WERI-Rb-1 (cell line): Measurements from ENCODE around the gene GPR17.

ENCODE experiments used
- DNase-seq: peaks from one replicate; pipeline ENCODE4 v3.0.0-alpha.2; 2020
- H3K27ac ChIP-seq: fragments of 250-450 bp; sonication (Bioruptor Pico); 2 replicates; pipeline ENCODE4 v1.5.1; 2020; ENCODE audit warnings: mild to moderate bottlenecking, moderate library complexity
- H3K27me3 ChIP-seq: fragments of 250-450 bp; sonication (Bioruptor Pico); 2 replicates; pipeline ENCODE4 v1.5.1; 2021; ENCODE audit warnings: mild to moderate bottlenecking, low read depth, moderate library complexity; ENCODE audit not compliant: insufficient read depth, severe bottlenecking
- H3K36me3 ChIP-seq: fragments of 250-450 bp; sonication (Bioruptor Pico); 2 replicates; pipeline ENCODE4 v1.5.1; 2020; ENCODE audit warnings: mild to moderate bottlenecking, moderate library complexity
- H3K4me3 ChIP-seq: 2 replicates; pipeline ENCODE4 v1.5.1; 2011; ENCODE audit warnings: low read depth, mild to moderate bottlenecking, control low read depth, low read length
- H3K9me3 ChIP-seq: fragments of 250-450 bp; sonication (Bioruptor Pico); 2 replicates; pipeline ENCODE4 v1.5.1; 2021; ENCODE audit warnings: mild to moderate bottlenecking, moderate library complexity; ENCODE audit not compliant: severe bottlenecking
- TF ChIP-seq, protein P1 (sequence below): IDR thresholded peaks from 2 replicates; pipeline ENCODE4 v1.5.1; 2011; ENCODE audit warnings: low read depth, mild to moderate bottlenecking, control low read depth, inconsistent platforms, low read length

GPR17 gene

GRCh38 chr2:127653421-127654083, 7.6 kb downstream of the GPR17 start:
- Histone ChIP-seq H3K27ac (no peak overlapping the region), H3K27me3 (no peaks in the 10 kb centered on the region), H3K4me3 (no peak overlapping the region), H3K36me3 (no peaks in the 10 kb centered on the region), H3K9me3 (no peaks in the 10 kb centered on the region)
- DNase-seq = no peak
- TF ChIP-seq, protein P1, sequence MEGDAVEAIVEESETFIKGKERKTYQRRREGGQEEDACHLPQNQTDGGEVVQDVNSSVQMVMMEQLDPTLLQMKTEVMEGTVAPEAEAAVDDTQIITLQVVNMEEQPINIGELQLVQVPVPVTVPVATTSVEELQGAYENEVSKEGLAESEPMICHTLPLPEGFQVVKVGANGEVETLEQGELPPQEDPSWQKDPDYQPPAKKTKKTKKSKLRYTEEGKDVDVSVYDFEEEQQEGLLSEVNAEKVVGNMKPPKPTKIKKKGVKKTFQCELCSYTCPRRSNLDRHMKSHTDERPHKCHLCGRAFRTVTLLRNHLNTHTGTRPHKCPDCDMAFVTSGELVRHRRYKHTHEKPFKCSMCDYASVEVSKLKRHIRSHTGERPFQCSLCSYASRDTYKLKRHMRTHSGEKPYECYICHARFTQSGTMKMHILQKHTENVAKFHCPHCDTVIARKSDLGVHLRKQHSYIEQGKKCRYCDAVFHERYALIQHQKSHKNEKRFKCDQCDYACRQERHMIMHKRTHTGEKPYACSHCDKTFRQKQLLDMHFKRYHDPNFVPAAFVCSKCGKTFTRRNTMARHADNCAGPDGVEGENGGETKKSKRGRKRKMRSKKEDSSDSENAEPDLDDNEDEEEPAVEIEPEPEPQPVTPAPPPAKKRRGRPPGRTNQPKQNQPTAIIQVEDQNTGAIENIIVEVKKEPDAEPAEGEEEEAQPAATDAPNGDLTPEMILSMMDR = no peak

- TF ChIP-seq, protein P1 = no peak
Observed at GRCh38 chr2:127654084-127654837, 8.3 kb downstream of the GPR17 start.

DNA sequence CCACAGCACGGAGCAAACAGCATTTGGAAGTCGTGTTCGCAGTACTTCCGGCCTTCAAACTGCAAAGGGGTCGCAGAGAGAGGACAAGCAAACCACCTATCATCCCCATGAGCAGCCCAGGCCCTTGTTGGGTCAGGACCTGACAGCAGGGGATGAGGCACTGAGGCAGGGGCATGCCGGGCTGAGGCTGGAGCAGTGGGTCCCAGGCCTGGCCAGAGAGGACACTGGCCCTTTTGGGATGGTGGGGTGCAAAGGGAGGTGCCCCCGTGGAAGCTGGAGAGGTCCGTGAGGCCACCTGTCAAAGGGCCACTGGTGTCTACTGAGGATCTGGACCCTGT, 8.9 kb downstream of the GPR17 start:
- TF ChIP-seq, protein P1 = no peak
- Histone ChIP-seq H3K27ac (no peak overlapping the region), H3K9me3 (no peaks in the 10 kb centered on the region), H3K27me3 (no peaks in the 10 kb centered on the region), H3K36me3 (no peaks in the 10 kb centered on the region), H3K4me3 (no peak overlapping the region)
- DNase-seq = no peak

More at GRCh38 chr2:127654084-127654837, 8.3 kb downstream of the GPR17 start:
- H3K27me3 ChIP-seq = no peaks in the 10 kb centered on the region
- no peak for DNase-seq
- H3K9me3 ChIP-seq = no peaks in the 10 kb centered on the region
- no peak overlapping the region for H3K27ac ChIP-seq
- no peaks in the 10 kb centered on the region for H3K36me3 ChIP-seq
- H3K4me3 ChIP-seq = no peak overlapping the region

- TF ChIP-seq, protein P1 = peak; percentile 39
- H3K27me3 ChIP-seq = no peaks in the 10 kb centered on the region
- peaks cover 3% of the 10 kb centered on the region for H3K9me3 ChIP-seq
- peak overlapping the region; percentile 27 for H3K27ac ChIP-seq
- no peaks in the 10 kb centered on the region for H3K36me3 ChIP-seq
- H3K4me3 ChIP-seq = no peak overlapping the region
- DNase-seq = peak; percentile 69
Observed at GRCh38 chr2:127655209-127656073, 9.5 kb downstream of the GPR17 start.

GRCh38 chr2:127656569-127657231, 10.7 kb downstream of the GPR17 start:
- no peaks in the 10 kb centered on the region for H3K27me3 ChIP-seq
- H3K36me3 ChIP-seq = no peaks in the 10 kb centered on the region
- no peak overlapping the region for H3K27ac ChIP-seq
- TF ChIP-seq, protein P1 = no peak
- DNase-seq = no peak
- no peak overlapping the region for H3K4me3 ChIP-seq
- peaks cover 3% of the 10 kb centered on the region for H3K9me3 ChIP-seq
